H1 (cell line): ENCODE results near the gene CDYL2. TPM values are rescaled to one million over a fixed set of nuclear protein-coding genes. Genes with fewer than 3 reads are reported as not detected.

Experiments used
- JUND ChIP-seq: IDR thresholded peaks from 2 replicates; pipeline ENCODE4 v1.6.1; 2011; ENCODE audit warnings: mild to moderate bottlenecking, improper control_type of control experiment, low read length
- PHF8 ChIP-seq: fragments of 200-600 bp; sonication (generic); conservative IDR thresholded peaks from 2 replicates; pipeline ENCODE4 v1.7.1; 2012; ENCODE audit warnings: low read depth, mild to moderate bottlenecking, inconsistent platforms, low read length, moderate library complexity
- RFX5 ChIP-seq: IDR thresholded peaks from 2 replicates; pipeline ENCODE4 v1.6.1; 2011; ENCODE audit warnings: low read depth, low read length, improper control_type of control experiment, borderline replicate concordance
- YY1 ChIP-seq: IDR thresholded peaks from 2 replicates; pipeline ENCODE4 v1.6.1; 2011; ENCODE audit warnings: low read depth, mild to moderate bottlenecking, low read length
- polyA plus RNA-seq, 7 experiments: library from polyadenylated mRNA; depleted of rRNA in 3 of 7; stranded (reverse) in 5 of 7; unstranded in 2 of 7; fragments of >200 nt in 5 of 7; fragments of 200-250 nt in 2 of 7; gene quantifications; 1 replicate in 5 of 7; 2 replicates in 1 of 7; 4 replicates in 1 of 7; pipeline versions ENCODE4 v1.2.1 to v1.2.3, GENCODE V29; 2011 to 2013; ENCODE audit warnings: missing spikeins in 2 of 7, mixed read lengths in 2 of 7
- total RNA-seq: library from RNA; stranded (reverse); fragmentation: NEBNext Ultra II Directional; extraction: Animal tissue kit (Norgen Biotek cat#: 25700); gene quantifications from 2 replicates; pipeline ENCODE4 v1.2.1, GENCODE V29; 2021

The CDYL2 gene
- total and polyA plus RNA-seq, 2 of the 8 experiments (the other 6 are each of a cell fraction or from before 2014, with no cell fraction given): 0.33 to 5.3 TPM

- TF ChIP-seq JUND (no peak), RFX5 (no peak), PHF8 (no peak), YY1 (no peak)
Observed at GRCh38 chr16:80684136-80684765, 120.1 kb downstream of the CDYL2 start (continued).
